HEK293 (cell line): Measurements from ENCODE around the gene CSKMT.

Experiments used
- EGR2 ChIP-seq: fragments of 450-650 bp; formaldehyde crosslinking; IDR thresholded peaks from 2 replicates; pipeline ENCODE4 v1.5.1; 2016; ENCODE audit warnings: low read depth, missing biosample characterization, missing genetic modification characterization
- GFI1B ChIP-seq: fragments of 450-650 bp; formaldehyde crosslinking; IDR thresholded peaks from 2 replicates; pipeline ENCODE4 v1.5.1; 2016; ENCODE audit warnings: missing biosample characterization, missing genetic modification characterization
- HOXA7 ChIP-seq: sonication (generic); formaldehyde crosslinking; IDR thresholded peaks from 2 replicates; pipeline ENCODE4 v1.8.1; 2022; ENCODE audit warnings: missing genetic modification reagents, borderline replicate concordance
- MYNN ChIP-seq: fragments of 450-650 bp; formaldehyde crosslinking; IDR thresholded peaks from 2 replicates; pipeline ENCODE4 v1.5.1; 2016; ENCODE audit warnings: missing biosample characterization, missing genetic modification characterization, borderline replicate concordance
- MZF1 ChIP-seq: fragments of 450-650 bp; formaldehyde crosslinking; IDR thresholded peaks from 2 replicates; pipeline ENCODE4 v1.5.1; 2017; ENCODE audit warnings: missing biosample characterization, missing genetic modification characterization, borderline replicate concordance
- OSR2 ChIP-seq: fragments of 450-650 bp; formaldehyde crosslinking; IDR thresholded peaks from 2 replicates; pipeline ENCODE4 v1.5.1; 2016; ENCODE audit warnings: missing biosample characterization, missing genetic modification characterization
- TRIM28 ChIP-seq: IDR thresholded peaks from 2 replicates; pipeline ENCODE4 v1.6.1; 2011; ENCODE audit warnings: low read length, control low read depth, borderline replicate concordance
- YY2 ChIP-seq: fragments of 450-650 bp; formaldehyde crosslinking; IDR thresholded peaks from 2 replicates; pipeline ENCODE4 v1.5.1; 2016; ENCODE audit warnings: missing biosample characterization, missing genetic modification characterization
- ZEB2 ChIP-seq: fragments of 450-650 bp; formaldehyde crosslinking; IDR thresholded peaks from 2 replicates; pipeline ENCODE4 v1.5.1; 2016; ENCODE audit warnings: missing biosample characterization, missing genetic modification characterization
- ZIC2 ChIP-seq: fragments of 450-650 bp; formaldehyde crosslinking; IDR thresholded peaks from 2 replicates; pipeline ENCODE4 v1.5.1; 2016; ENCODE audit warnings: missing biosample characterization, missing genetic modification characterization
- ZNF10 ChIP-seq: fragments of 450-650 bp; formaldehyde crosslinking; IDR thresholded peaks from 2 replicates; pipeline ENCODE4 v1.5.1; 2017; ENCODE audit warnings: missing biosample characterization, missing genetic modification characterization
- ZNF114 ChIP-seq: fragments of 450-650 bp; formaldehyde crosslinking; IDR thresholded peaks from 2 replicates; pipeline ENCODE4 v1.5.0; 2017; ENCODE audit warnings: missing biosample characterization, missing genetic modification characterization
- ZNF132 ChIP-seq: fragments of 450-650 bp; formaldehyde crosslinking; IDR thresholded peaks from 2 replicates; pipeline ENCODE4 v1.5.1; 2017; ENCODE audit warnings: missing biosample characterization, missing genetic modification characterization, borderline replicate concordance
- ZNF311 ChIP-seq: fragments of 450-650 bp; formaldehyde crosslinking; IDR thresholded peaks from 2 replicates; pipeline ENCODE4 v1.5.1; 2017; ENCODE audit warnings: missing biosample characterization, missing genetic modification characterization, borderline replicate concordance
- ZNF404 ChIP-seq: fragments of 450-650 bp; formaldehyde crosslinking; IDR thresholded peaks from 2 replicates; pipeline ENCODE4 v1.5.1; 2017; ENCODE audit warnings: missing biosample characterization, missing genetic modification characterization
- ZNF416 ChIP-seq: fragments of 450-650 bp; formaldehyde crosslinking; IDR thresholded peaks from 2 replicates; pipeline ENCODE4 v1.5.1; 2016; ENCODE audit warnings: missing biosample characterization, missing genetic modification characterization
- ZNF544 ChIP-seq: fragments of 450-650 bp; formaldehyde crosslinking; IDR thresholded peaks from 2 replicates; pipeline ENCODE4 v1.5.0; 2017; ENCODE audit warnings: missing biosample characterization, missing genetic modification characterization
- ZNF571 ChIP-seq: fragments of 450-650 bp; formaldehyde crosslinking; IDR thresholded peaks from 2 replicates; pipeline ENCODE4 v1.5.0; 2017; ENCODE audit warnings: missing biosample characterization, missing genetic modification characterization
- ZNF660 ChIP-seq: fragments of 450-650 bp; IDR thresholded peaks from 2 replicates; pipeline ENCODE4 v1.5.1; 2018; ENCODE audit warnings: missing biosample characterization, mild to moderate bottlenecking, missing genetic modification characterization
- ZNF701 ChIP-seq: fragments of 450-650 bp; formaldehyde crosslinking; IDR thresholded peaks from 2 replicates; pipeline ENCODE4 v1.5.1; 2016; ENCODE audit warnings: missing biosample characterization, missing genetic modification characterization
- ZNF843 ChIP-seq: fragments of 450-650 bp; formaldehyde crosslinking; IDR thresholded peaks from 2 replicates; pipeline ENCODE4 v1.5.1; 2016; ENCODE audit warnings: missing biosample characterization, missing genetic modification characterization
- ZXDB ChIP-seq: fragments of 450-650 bp; formaldehyde crosslinking; IDR thresholded peaks from 2 replicates; pipeline ENCODE4 v1.5.1; 2016; ENCODE audit warnings: missing biosample characterization, missing genetic modification characterization
- TF ChIP-seq, protein P1 (sequence below): fragments of 450-650 bp; IDR thresholded peaks from 2 replicates; pipeline ENCODE4 v1.5.1; 2018; ENCODE audit warnings: missing biosample characterization, missing genetic modification characterization
- TF ChIP-seq, protein P2 (sequence below): fragments of 450-650 bp; formaldehyde crosslinking; IDR thresholded peaks from 2 replicates; pipeline ENCODE4 v1.5.1; 2016; ENCODE audit warnings: missing biosample characterization, missing genetic modification characterization
- TF ChIP-seq, protein P3 (sequence below): fragments of 450-650 bp; formaldehyde crosslinking; IDR thresholded peaks from 2 replicates; pipeline ENCODE4 v1.5.1; 2016; ENCODE audit warnings: missing biosample characterization, missing genetic modification characterization
- TF ChIP-seq, protein P4 (sequence below): fragments of 450-650 bp; formaldehyde crosslinking; IDR thresholded peaks from 2 replicates; pipeline ENCODE4 v1.5.1; 2016; ENCODE audit warnings: missing biosample characterization, missing genetic modification characterization, borderline replicate concordance
- TF ChIP-seq, protein P5 (sequence below): fragments of 450-650 bp; formaldehyde crosslinking; IDR thresholded peaks from 2 replicates; pipeline ENCODE4 v1.5.1; 2016; ENCODE audit warnings: missing biosample characterization, missing genetic modification characterization

CSKMT gene

DNA sequence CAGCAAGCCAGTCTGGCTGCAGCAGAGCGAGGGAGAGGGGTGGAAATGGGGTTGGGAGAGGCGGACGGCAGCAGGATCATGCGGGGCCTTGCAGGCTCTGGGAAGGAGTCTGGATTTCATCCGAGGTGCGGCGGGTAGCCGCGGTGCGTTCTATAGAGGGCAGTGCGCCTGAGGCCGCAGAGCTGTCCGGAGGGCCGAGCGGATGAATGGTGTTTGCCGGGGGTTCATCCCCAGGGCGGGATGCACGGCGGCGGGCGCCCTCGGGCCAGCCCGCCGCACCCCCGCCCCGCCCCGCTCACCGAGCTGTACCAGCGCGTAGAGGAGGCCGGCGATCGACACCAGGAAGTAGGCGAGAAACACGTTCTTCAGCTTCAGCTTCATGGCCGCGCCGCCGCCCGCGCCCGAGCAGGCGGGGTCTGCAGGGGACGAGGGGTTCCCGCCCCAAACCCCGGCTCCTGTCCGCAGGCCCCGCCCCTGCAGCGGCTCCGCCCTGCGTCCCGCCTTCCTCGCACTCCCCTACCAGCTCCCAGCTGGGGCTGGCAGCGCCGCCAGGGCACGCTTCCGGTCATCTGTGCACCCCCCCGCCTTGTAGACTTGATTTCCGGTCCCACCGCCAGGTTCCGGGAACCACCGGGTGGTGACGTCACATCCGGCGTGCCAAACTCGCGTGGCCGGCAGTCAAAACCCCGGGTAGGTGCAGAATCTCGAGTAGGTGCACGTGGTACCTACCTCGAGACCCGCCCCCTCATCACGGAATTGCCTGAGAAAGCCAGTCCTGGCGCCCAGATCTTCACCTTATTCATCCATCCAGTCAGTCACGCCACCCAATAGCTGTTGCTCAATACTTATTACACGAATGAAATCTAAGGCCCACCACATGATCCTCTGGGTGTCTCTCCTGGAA lies 43.3 kb upstream of the CSKMT start, which contains the start of gene B3GAT3 (continued):
- TF ChIP-seq, protein P1, sequence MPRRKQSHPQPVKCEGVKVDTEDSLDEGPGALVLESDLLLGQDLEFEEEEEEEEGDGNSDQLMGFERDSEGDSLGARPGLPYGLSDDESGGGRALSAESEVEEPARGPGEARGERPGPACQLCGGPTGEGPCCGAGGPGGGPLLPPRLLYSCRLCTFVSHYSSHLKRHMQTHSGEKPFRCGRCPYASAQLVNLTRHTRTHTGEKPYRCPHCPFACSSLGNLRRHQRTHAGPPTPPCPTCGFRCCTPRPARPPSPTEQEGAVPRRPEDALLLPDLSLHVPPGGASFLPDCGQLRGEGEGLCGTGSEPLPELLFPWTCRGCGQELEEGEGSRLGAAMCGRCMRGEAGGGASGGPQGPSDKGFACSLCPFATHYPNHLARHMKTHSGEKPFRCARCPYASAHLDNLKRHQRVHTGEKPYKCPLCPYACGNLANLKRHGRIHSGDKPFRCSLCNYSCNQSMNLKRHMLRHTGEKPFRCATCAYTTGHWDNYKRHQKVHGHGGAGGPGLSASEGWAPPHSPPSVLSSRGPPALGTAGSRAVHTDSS (tag by site-specific recombination) = no peak
- TF ChIP-seq, protein P2, sequence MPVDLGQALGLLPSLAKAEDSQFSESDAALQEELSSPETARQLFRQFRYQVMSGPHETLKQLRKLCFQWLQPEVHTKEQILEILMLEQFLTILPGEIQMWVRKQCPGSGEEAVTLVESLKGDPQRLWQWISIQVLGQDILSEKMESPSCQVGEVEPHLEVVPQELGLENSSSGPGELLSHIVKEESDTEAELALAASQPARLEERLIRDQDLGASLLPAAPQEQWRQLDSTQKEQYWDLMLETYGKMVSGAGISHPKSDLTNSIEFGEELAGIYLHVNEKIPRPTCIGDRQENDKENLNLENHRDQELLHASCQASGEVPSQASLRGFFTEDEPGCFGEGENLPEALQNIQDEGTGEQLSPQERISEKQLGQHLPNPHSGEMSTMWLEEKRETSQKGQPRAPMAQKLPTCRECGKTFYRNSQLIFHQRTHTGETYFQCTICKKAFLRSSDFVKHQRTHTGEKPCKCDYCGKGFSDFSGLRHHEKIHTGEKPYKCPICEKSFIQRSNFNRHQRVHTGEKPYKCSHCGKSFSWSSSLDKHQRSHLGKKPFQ = no peak
- no peak for TF ChIP-seq ZNF571 (tag by site-specific recombination)
- TF ChIP-seq ZNF132 (tag by site-specific recombination) = no peak
- no peak for TF ChIP-seq MZF1 (tag by site-specific recombination)
- TF ChIP-seq MYNN (tag by site-specific recombination) = no peak
- no peak for TF ChIP-seq ZNF701 (tag by site-specific recombination)
- TF ChIP-seq ZNF843 (tag by site-specific recombination) = peak; percentile 47; the same call in 1 of the 2 replicates
- TF ChIP-seq, protein P3, sequence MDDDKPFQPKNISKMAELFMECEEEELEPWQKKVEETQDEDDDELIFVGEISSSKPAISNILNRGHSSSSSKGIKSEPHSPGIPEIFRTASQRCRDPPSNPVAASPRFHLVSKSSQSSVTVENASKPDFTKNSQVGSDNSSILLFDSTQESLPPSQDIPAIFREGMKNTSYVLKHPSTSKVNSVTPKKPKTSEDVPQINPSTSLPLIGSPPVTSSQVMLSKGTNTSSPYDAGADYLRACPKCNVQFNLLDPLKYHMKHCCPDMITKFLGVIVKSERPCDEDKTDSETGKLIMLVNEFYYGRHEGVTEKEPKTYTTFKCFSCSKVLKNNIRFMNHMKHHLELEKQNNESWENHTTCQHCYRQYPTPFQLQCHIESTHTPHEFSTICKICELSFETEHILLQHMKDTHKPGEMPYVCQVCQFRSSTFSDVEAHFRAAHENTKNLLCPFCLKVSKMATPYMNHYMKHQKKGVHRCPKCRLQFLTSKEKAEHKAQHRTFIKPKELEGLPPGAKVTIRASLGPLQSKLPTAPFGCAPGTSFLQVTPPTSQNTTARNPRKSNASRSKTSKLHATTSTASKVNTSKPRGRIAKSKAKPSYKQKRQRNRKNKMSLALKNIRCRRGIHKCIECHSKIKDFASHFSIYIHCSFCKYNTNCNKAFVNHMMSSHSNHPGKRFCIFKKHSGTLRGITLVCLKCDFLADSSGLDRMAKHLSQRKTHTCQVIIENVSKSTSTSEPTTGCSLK = no peak
- no peak for TF ChIP-seq ZNF544 (tag by site-specific recombination)
- no peak for TF ChIP-seq YY2 (tag by site-specific recombination)
- no peak for TF ChIP-seq ZNF416
- TF ChIP-seq ZNF114 (tag by site-specific recombination) = no peak
- peak; percentile 57 for TF ChIP-seq ZXDB (tag by site-specific recombination)
- no peak for TF ChIP-seq ZNF404
- TF ChIP-seq TRIM28 = no peak
- no peak for TF ChIP-seq ZNF311 (tag by site-specific recombination)
- TF ChIP-seq EGR2 (tag by site-specific recombination) = peak; percentile 38; the same call in 1 of the 2 replicates
- peak; percentile 35; the same call in 1 of the 2 replicates for TF ChIP-seq OSR2 (tag by site-specific recombination)
- TF ChIP-seq ZNF660 = peak; percentile 34; the same call in 1 of the 2 replicates
- TF ChIP-seq, protein P4, sequence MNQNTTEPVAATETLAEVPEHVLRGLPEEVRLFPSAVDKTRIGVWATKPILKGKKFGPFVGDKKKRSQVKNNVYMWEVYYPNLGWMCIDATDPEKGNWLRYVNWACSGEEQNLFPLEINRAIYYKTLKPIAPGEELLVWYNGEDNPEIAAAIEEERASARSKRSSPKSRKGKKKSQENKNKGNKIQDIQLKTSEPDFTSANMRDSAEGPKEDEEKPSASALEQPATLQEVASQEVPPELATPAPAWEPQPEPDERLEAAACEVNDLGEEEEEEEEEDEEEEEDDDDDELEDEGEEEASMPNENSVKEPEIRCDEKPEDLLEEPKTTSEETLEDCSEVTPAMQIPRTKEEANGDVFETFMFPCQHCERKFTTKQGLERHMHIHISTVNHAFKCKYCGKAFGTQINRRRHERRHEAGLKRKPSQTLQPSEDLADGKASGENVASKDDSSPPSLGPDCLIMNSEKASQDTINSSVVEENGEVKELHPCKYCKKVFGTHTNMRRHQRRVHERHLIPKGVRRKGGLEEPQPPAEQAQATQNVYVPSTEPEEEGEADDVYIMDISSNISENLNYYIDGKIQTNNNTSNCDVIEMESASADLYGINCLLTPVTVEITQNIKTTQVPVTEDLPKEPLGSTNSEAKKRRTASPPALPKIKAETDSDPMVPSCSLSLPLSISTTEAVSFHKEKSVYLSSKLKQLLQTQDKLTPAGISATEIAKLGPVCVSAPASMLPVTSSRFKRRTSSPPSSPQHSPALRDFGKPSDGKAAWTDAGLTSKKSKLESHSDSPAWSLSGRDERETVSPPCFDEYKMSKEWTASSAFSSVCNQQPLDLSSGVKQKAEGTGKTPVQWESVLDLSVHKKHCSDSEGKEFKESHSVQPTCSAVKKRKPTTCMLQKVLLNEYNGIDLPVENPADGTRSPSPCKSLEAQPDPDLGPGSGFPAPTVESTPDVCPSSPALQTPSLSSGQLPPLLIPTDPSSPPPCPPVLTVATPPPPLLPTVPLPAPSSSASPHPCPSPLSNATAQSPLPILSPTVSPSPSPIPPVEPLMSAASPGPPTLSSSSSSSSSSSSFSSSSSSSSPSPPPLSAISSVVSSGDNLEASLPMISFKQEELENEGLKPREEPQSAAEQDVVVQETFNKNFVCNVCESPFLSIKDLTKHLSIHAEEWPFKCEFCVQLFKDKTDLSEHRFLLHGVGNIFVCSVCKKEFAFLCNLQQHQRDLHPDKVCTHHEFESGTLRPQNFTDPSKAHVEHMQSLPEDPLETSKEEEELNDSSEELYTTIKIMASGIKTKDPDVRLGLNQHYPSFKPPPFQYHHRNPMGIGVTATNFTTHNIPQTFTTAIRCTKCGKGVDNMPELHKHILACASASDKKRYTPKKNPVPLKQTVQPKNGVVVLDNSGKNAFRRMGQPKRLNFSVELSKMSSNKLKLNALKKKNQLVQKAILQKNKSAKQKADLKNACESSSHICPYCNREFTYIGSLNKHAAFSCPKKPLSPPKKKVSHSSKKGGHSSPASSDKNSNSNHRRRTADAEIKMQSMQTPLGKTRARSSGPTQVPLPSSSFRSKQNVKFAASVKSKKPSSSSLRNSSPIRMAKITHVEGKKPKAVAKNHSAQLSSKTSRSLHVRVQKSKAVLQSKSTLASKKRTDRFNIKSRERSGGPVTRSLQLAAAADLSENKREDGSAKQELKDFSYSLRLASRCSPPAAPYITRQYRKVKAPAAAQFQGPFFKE (tag by site-specific recombination) = no peak
- TF ChIP-seq GFI1B = no peak
- TF ChIP-seq ZEB2 (tag by site-specific recombination) = peak; percentile 96
- TF ChIP-seq ZNF10 (tag by site-specific recombination) = peak; percentile 74
- TF ChIP-seq, protein P5, sequence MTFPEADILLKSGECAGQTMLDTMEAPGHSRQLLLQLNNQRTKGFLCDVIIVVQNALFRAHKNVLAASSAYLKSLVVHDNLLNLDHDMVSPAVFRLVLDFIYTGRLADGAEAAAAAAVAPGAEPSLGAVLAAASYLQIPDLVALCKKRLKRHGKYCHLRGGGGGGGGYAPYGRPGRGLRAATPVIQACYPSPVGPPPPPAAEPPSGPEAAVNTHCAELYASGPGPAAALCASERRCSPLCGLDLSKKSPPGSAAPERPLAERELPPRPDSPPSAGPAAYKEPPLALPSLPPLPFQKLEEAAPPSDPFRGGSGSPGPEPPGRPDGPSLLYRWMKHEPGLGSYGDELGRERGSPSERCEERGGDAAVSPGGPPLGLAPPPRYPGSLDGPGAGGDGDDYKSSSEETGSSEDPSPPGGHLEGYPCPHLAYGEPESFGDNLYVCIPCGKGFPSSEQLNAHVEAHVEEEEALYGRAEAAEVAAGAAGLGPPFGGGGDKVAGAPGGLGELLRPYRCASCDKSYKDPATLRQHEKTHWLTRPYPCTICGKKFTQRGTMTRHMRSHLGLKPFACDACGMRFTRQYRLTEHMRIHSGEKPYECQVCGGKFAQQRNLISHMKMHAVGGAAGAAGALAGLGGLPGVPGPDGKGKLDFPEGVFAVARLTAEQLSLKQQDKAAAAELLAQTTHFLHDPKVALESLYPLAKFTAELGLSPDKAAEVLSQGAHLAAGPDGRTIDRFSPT = peak; percentile 98
- TF ChIP-seq ZIC2 = no peak
- TF ChIP-seq HOXA7 = no peak
